HG03064 (cell line): Measurements from ENCODE around the gene PTPRH.

Experiments
- ATAC-seq: cut with Tn5 transposase; IDR thresholded peaks from one replicate; pipeline ENCODE4 v1.9.1; 2021; ENCODE audit warnings: low read depth; ENCODE audit not compliant: unreplicated experiment

Gene PTPRH

DNA sequence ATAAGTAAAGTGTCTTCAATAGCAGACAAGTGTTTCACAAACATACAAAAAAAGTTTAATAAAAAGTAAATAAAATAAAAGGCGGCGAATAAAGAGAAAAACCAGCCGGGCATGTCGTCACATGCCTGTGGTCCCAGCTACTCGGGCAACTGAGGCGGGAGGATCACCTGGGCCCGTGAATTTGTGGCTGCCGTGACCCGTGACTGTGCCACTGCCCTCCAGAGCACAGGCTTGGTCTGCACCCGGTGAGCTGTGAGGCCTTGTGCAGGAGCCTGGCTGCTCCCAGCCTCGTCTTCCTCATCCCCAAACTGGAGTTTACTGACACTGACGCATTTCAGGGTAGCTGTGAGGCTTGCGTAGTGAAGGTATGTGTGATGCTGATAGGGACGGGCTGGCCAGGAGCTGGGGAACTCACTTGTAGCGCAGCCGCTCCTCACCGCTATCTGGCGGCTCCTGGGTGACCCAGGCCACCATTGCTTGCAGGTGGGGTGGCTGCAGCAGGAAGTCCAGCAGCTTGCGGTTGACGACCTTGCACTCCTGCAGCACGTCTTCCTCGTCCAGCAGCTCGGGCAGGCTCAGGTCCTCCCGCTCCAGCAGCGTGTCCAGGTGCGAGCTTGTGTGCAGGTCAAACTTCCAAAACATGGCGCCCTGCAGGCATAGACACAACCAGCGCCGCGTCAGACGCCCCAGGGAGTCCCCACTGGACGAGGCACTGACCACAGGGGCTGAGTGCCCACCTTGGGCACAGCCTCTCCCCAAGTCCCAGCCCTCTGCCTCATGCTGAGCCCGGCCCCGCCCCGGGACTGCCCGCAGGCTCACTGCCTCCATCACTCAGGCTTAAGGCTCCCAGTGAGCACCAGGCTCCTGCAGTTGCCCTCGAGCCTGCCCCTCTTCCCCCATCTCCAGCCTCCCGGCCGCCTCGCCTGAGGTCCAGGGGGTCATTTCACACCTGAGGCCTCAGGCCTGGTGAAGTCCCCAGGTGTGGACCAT, 37.5 kb upstream of the PTPRH start:
- no peak for ATAC-seq

DNA sequence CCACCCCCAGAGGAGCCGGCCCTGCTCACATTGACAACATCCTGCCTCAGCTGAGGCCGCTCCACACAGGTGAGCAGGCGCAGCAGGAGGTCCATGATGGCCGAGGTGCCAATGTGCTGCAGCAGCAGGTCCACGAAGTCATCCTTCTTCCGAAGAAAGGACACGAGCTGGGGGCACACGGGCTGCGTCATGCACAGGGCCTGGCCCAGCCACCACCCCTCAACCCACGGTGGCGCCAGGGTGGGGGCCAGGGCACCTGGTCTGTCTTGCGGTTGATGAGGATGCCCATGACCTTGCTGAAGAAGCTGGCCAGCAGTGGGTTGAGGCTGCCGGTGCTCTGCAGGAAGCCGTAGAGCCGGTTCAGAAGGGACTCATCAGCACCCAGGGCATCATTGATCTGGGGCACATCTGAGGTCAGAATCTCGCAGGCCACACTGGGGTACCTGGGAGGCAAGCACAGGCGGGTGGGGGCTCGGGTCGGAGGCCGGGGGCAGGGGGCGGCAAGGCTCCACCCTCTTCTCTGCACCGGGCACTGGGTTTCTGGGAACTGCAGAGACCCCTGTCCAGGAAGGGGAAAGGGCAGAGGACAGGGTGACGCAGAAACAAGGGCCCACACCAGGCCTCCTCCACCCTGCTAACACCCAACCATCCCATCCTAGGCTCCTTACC, 36.1 kb upstream of the PTPRH start:
- ATAC-seq, result no peak

DNA sequence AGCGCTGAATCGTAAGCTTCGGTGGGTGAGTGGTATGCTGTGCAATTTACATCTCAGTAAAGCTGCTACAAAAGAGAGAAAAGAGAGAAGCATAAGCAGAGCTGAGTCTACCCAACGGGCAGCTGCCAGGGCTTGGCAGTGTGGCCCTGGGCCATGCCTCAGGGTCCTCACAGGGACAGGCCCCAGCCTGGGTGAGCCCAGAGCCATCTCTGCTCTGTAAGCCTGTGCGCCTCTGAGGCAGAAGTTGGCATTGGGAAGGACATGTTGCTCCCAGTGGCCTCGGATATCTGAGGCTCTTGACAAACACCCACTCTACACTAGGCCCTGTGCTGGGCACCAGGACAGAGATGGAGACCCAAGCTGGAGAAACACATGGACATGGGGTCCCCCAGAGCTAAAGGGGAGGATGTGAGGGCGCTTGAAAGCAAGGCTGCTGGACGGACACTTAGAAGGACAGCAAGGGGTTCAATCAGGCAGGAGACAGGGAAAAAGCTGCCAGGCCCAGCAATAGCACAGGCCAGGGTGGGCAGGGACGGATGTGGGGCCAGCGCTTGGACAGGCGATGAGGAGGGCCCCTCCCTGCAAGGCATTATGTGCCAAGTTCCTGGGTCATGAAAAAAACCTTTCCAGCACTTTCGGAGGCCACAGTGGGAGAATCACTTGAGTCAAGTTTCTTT, 34.8 kb upstream of the PTPRH start:
- no peak for ATAC-seq

DNA sequence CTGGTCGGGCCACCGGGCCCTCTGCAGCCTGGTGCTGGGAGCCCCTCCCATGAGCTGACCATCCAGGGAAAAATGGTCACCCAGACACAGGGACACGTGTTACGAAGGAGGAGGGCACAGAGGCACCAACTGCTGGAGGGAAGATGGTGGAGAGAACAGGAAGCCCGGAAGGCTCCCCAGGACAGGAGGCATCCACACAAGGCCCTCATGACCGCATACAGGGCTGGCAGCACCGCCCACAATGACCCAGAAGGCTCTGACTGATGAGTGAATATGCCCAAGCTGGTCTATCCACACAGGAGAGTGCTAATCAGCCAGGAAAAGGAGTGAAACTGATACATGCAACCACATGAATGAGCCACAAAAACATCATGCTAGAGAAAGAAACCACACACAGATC, 33.2 kb upstream of the PTPRH start:
- ATAC-seq, result no peak

DNA sequence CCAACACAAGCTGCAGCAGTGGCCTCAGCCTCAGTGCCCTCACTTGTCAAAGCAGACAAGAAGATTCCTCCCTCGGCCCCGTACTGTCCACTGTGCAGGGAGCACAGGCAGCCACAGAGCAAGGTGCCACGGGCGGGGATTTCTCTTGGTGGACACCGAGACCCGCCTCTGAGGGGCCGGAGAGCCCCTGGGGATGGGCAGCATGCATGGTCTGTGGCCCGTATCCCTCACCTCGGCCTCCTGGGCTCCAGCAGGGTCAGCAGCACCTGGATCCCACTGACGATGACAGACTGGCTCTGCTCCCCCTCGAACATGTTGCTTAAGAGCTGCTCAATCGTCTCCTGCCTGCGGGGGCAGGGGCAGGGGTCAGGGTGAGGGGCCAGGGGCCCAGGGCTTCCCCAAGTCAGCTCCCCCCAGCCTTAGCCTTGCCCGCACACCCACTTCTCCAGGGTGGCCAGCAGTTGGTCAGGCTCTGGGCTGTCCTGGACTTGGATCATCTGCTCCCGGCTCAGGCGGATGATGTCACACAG, 32.7 kb upstream of the PTPRH start:
- ATAC-seq, result no peak

DNA sequence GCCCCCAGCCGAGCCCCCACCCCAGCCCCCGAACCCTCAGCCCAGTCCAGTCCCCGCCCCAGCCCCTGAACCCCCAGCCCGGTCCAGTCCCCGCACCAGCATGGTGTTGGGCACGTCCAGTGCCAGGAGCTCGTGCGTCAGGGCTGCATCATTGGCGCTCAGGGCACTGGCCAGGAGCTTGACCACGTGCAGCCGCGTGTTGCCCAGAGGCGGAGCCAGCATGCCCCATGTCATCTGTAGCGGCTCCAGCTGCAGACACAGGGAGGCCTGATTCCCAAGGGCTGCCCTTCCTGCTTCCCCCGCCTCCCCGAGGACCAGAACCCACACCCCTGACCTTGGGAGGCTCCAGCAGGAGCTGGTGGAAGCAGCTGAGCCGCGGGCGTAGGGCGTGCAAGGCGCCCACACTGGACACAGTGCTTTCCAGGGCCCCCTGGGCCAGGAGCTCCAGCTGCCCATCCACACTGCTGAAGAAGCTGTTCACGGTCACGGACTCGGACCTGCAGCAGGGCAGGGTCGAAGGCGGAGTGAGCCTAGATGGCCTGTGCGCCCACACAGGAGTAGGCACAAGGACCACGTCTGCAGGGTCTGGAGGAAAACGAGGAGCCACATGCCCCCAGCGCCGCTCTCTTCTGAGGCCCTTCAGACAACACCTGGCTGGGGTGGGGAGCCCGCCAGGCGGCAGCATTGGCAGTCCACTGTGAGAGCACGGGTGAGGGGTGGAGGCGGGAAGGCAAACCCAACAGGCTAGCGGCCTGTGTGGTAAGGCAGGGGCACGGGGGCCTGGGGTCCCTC, 32.0 kb upstream of the PTPRH start:
- no peak for ATAC-seq

DNA sequence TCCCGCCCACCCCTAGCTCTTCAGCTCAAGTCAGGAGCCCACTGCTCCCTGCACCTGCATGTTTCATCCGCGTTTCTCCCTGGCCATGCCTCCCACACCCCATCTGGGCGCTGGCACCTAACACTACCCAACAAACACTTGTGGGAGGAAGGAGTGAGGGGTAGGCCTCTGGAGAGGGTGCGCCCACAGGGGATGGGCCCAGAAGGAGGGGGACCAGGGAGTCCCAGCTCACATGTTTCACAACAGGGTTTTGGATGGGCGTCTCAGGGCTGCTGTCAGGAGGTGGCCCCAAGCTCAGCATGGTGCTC, 31.4 kb upstream of the PTPRH start:
- no peak for ATAC-seq

DNA sequence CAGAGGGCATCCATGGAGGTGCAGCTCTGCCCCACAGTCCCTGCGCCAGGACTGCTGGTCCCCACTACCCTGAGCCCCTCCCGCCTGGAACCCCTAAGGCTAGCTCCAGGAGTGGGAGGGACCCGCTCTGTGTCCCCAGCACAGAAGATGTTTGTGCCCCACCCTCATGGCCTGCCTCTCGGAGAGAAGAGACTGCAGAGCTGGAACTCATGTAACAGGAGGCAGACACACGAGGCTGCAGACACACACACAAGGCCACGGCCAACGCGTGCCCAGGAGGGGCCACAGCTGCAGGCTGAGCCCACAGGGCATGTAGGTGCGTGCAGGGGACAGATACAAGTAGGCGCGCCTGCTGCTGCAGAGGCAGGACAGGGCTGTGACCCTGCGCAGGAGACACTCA, 29.7 kb upstream of the PTPRH start:
- no peak for ATAC-seq

DNA sequence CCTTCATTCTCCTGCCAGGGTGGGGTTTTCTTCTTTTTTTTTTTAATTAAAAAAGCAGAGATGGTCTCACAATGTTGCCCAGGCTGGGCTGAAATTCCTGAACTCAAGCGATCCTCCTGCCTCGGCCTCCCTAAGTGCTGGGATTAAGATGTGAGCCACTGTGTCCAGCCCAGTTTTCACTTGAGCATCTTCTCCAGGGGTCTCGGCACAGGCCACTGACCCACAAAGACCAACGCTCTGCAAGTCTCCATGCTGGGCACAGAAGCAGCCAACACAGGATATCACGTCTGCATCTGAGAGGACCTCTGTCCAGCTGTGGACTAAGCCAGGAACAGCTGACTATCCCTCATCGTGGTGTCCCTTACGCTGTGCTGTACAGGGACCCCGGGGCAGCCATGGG, 28.7 kb upstream of the PTPRH start:
- ATAC-seq, result no peak

DNA sequence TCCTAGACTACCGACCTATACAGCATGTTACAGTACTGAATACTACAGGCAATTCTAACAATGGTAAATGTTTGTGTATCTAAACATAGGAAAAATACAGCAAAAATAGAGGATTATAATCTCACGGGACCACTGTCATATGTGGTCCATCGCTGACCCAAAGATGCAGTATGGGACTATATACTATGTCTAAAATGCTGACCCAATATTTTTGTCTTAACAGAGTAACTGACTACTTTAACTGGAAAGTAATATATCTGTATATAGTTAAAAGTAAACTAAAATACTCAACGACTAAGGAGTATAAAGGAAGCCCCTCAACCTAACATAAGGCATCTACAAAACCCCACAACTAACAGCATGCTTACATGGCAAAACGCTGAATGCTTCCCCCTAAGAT, 23.7 kb upstream of the PTPRH start:
- ATAC-seq, result no peak

DNA sequence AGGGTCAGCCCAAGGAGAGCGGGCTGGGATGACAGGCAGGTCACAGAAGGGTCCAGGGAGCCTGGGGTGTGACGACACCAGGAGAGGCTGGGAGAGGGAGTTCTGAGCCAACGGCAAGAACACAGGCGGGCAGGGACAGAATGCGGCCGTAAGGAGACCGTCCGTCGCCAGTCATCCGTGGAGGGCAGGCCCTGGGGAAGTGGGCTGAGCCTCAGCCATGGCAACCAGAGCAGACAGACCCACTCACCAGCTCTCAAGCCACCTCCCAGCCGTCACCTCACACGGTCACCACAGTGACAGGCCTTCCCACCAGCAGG, 22.9 kb upstream of the PTPRH start:
- no peak for ATAC-seq

DNA sequence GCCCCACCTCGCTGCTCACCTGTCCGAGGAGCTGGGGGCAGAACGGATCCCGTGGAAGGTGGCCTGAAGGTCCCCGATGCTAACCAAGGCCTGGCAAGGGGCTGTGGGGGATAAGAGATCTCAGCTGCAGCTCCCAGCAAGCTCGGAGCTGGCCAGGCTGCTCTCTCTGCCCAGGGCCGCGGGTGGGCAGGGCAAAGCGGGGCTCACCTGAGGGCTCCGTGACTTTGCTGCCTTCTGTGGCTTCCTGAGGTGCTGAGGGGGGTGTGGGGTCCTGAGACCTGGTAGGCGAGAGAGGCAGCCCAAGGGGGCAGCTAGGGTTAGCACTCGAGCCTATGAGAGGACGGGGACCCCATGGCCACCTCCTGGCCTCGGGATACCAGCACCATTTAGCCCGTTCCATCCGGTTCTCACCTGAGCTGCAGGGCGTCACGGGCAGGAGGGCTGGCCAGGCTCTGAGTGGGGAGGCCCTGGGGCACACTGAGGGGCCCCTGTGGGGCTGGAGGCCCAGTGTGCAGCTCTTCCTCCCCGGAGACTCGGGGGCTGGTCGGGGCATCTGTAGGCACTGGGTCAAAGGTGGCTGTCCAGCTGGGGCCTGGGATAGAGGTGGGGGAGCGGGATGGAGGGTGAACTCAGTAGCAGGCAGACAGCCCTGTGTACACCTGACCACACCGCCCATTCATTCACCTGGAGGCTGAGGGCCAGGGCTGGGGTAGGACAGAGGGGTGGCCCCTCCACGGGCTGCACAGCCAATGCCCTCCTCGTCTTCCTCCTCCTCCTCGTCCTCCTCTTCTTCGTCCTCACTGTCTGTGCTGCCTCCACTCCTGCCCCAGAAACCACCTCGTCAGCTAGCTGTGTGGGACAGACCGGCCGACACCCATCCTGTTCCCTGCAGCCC, 22.3 kb upstream of the PTPRH start:
- no peak for ATAC-seq

DNA sequence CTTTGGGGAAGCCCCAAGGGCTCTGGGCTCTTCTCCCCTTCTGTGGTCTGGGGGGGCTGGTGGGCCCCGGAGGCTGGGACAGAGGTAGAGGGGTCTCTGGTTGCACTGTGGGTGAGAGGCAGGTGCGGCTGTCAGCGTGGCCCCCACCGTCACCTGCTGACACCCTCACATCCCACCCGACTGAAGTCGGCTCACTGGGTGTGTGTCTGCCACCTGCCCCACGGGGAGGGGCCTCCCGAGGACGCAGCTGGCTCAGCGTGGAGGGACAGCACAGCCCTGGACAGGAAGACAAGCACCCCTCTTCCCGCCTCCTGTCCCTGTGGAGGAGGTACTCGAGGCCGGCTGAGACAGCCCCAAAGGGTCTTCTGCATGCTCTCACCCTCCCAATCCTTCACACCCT, 21.5 kb upstream of the PTPRH start:
- no peak for ATAC-seq

DNA sequence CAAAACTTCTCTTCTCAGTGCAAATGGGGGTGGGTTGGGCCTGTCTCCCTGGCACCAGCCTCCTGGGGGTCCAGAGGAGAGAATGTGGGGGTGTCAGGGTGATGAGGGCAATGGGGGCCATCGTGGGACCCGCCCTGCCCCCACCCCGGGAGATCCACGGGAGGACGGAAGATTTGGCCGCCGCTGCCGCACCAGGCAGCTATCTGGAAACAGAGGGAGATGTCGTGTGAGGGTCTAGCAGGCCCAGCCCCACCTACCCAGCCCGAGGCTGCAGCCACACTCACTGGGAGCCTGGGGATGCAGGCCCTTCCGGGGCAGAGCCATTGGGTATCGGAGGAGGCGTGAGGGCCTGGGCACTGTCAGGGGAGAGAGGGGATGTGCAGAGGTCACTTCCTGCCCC, 21.0 kb upstream of the PTPRH start:
- ATAC-seq, result no peak

DNA sequence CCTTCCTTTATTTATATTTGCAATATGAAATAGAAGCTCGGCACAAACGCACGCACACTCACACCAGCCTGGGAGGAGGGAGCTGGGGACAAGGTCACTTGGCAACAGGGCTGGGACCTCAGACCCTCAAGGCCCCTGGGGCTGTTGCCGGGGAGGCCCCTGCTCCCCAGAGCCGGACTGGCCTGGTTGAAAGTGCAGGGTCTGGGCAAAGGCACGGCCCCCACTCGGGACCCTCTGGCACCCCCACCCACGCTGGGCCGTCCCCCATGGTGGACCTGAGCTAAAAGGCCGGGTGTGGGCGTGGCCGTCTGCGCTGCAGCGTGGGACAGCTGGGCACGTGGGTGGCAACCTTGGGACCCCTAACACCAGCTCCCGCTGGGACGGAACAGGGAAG, 20.5 kb upstream of the PTPRH start:
- ATAC-seq, result no peak

DNA sequence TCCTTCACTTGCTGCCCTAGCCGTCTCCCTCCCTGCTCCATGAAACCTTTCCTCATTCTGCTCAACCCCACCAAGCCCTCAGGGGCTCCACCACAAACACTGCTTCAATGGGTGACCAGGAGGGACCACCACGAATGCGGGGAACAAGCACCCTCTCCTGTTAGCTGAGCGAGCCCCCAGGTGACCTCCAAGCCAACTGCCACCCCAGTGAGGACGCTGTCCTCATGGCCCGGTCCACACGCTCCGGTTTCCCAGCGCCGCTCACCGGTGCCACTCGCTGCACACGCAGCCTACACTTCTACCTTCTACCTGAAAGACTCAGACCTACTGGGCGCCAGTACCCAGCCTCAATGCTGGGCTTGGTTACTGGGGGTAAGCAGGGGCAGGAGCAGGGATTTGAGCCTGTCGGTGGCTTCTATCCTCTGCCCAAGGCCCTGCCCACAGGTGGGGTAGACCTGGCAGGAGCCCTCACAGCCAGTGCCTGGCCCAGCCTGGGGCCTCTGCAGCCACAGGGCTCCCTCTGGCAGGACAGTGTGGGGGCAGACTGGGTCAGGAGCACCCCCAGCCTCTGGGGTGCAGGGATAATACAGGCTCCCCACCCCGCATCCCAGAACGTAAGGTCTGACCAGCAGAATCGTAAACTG, 20.0 kb upstream of the PTPRH start:
- no peak for ATAC-seq

DNA sequence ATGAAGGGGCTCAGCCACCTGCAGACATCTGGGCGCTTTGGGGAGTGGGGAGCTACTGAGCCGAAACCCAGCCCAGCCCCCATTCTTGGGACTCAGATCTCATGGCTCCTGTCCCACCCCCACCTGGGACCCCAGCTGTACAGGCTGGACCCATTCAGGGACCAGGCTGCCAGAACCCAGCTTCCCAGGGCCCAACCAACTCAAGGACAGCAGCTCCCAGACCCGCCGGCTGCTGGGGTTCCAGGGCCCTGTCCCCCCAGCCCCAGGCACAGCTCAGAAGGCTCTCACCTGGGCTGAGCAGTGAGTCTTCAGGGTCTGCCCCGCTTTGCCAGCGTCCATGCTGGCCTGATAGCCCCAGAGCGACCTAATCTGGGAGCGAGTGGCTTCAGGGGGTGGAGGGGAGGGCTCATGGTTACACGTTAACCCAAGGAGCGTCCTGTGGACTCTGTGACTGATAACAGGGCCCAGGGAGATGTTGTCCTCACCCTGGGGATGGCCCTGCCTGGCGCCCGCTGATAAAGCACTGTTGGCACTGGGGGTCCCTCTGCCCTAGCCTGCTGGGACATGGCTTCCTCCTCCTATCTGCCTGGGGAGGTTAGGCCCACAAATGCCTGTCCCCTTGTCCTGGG, 19.2 kb upstream of the PTPRH start, which contains the start of gene TMEM86B:
TMEM86B (minus strand) TSS at position 361 of the 629 bp plus-strand sequence; CDS start at position 339, 22 bp downstream.
- no peak for ATAC-seq

DNA sequence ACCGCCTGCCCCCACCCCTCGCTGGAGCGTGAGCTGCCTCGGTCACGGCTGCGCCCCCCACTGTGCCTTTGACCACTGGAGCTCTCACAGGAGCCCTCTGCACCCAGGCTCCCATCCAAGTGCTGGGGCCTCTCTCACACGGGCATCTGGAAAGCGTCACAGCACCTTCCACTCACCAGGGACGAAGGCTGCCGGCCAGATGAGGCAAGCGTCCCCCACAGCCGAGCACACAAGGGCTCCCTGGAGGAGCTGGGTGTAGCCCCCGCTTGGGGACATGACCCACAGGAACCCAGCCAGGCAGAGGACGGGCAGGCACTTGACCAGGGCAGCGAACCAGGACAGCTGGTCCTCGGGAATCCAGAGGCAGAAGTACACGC, 18.7 kb upstream of the PTPRH start:
- ATAC-seq, result no peak
